Omental fat pad (tissue), 4 donors: Measurements from ENCODE around the gene ROBO1. TPM values are rescaled to one million over a fixed set of nuclear protein-coding genes. Genes with fewer than 3 reads are reported as not detected.

Experiments
- ATAC-seq: fragments of 150-250 bp; one replicate; pipeline ENCODE4 v1.9.1; 2016; ENCODE audit warnings: mild to moderate bottlenecking, moderate library complexity; ENCODE audit not compliant: low FRiP score
- DNase-seq: peaks from one replicate; pipeline ENCODE4 v3.0.0-alpha.2; 2019; ENCODE audit warnings: low spot score
- CTCF ChIP-seq, 3 donors: fragments of 450-650 bp; IDR thresholded peaks; one replicate each; pipeline ENCODE4 v1.5.1; 2016 to 2017; ENCODE audit warnings: antibody characterized with exemption in 3 of 3, mild to moderate bottlenecking in 3 of 3, moderate library complexity in 2 of 3
- total RNA-seq, 4 donors: library from RNA; depleted of rRNA; stranded (reverse); fragments of >200 nt; gene quantifications; one replicate each; pipeline ENCODE4 v1.1.0, GENCODE V29; 2016

Gene ROBO1
- total RNA-seq, 4 donors from 2014 or later, result 13.7 to 34.2 (median 21.0) TPM

GRCh38 chr3:79258479-79258878 is 509.3 kb downstream of the ROBO1 start:
- DNase-seq, result no peak
- no peak for TF ChIP-seq CTCF (IDR thresholded peaks at IDR 0.05)
- ATAC-seq, result no peak

DNA sequence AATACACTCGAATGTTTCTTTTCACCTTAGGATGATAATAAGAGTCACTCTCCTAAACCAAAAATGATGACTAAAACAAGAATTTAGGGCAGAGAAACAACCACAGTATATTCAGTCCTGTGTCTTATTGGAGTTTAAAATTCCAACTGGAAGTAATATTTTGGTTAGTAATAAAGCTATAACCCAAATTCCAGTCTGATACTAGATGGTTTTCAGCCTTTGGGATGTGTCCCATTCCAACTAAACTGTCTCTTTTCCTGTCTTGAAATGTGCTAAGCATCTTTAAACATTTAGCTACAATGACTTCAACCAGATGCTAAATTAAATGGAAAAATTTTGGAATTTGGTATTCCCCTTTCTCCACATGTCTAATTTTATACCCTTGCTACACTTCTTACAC is 510.0 kb downstream of the ROBO1 start:
- no peak for TF ChIP-seq CTCF (IDR thresholded peaks at IDR 0.05)
- ATAC-seq (no peak), DNase-seq (no peak)

GRCh38 chr3:79255702-79256101 is 512.1 kb downstream of the ROBO1 start:
- DNase-seq (no peak), ATAC-seq (no peak)
- TF ChIP-seq CTCF (IDR thresholded peaks at IDR 0.05), result no peak

GRCh38 chr3:79255292-79255691 is 512.5 kb downstream of the ROBO1 start:
- DNase-seq (no peak), ATAC-seq (no peak)
- TF ChIP-seq CTCF (IDR thresholded peaks at IDR 0.05), result no peak

- DNase-seq (no peak), ATAC-seq (no peak)
- no peak for TF ChIP-seq CTCF (IDR thresholded peaks at IDR 0.05)
Observed at GRCh38 chr3:79253704-79254103, 514.1 kb downstream of the ROBO1 start.

GRCh38 chr3:79253271-79253670 is 514.5 kb downstream of the ROBO1 start:
- no peak for DNase-seq
- no peak for ATAC-seq
- no peak for TF ChIP-seq CTCF (IDR thresholded peaks at IDR 0.05)

DNA sequence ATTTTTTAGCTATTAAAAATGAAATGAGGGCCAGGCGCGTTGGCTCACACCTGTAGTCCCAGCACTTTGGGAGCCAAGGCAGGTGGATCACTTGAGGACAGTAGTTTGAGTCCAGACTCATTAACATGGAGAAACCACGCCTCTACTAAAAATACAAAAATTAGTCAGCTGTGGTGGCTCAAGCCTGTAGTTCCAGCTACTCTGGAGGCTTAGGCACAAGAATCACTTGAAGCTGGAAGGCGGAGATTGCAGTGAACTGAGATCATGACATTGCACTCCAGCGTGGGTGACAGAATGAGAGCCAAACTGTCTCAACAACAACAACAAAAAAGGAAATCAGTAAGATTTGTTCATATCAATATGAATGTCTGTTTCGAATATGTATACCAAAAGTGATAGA is 517.1 kb downstream of the ROBO1 start:
- ATAC-seq, result no peak
- DNase-seq, result no peak
- no peak for TF ChIP-seq CTCF (IDR thresholded peaks at IDR 0.05)
